Stimulated activated CD8-positive, alpha-beta memory T cell treated with anti-CD3 and anti-CD28 coated beads, Interleukin-15, amount 100 ng/mL, for 4 hours (primary cell): ENCODE results near the gene SLC25A12.
"Not testable (repeated sequence)": the region's sequence is repeated elsewhere in the genome, so short reads cannot be mapped to it uniquely, and the experiment has no call there.

Experiments used
- DNase-seq, 2 donors: peaks; one replicate each; pipeline ENCODE4 v3.0.0-alpha.2; 2020; ENCODE audit warnings: low read depth in 2 of 2

Gene SLC25A12

GRCh38 chr2:171830039-171830438, 64.0 kb downstream of the SLC25A12 start:
- no peak for DNase-seq

GRCh38 chr2:171824086-171824485, 70.0 kb downstream of the SLC25A12 start:
- no peak for DNase-seq

GRCh38 chr2:171822525-171823322, 71.3 kb downstream of the SLC25A12 start:
- no peak for DNase-seq

GRCh38 chr2:171819453-171819852, 74.6 kb downstream of the SLC25A12 start:
- no peak for DNase-seq

GRCh38 chr2:171814883-171815282, 79.2 kb downstream of the SLC25A12 start:
- no peak for DNase-seq

- DNase-seq = no peak
Measured at GRCh38 chr2:171814174-171814573, 79.9 kb downstream of the SLC25A12 start.

- no peak for DNase-seq
Measured at GRCh38 chr2:171813729-171814128, 80.3 kb downstream of the SLC25A12 start.

- DNase-seq = no peak
Measured at GRCh38 chr2:171813126-171813525, 80.9 kb downstream of the SLC25A12 start.

GRCh38 chr2:171811245-171811628, 82.8 kb downstream of the SLC25A12 start:
- DNase-seq = no peak

- no peak for DNase-seq
Measured at GRCh38 chr2:171810422-171811244, 83.4 kb downstream of the SLC25A12 start.

- DNase-seq = not testable (repeated sequence)
Measured at GRCh38 chr2:171808885-171809284, 85.2 kb downstream of the SLC25A12 start.

GRCh38 chr2:171807831-171808393, 86.1 kb downstream of the SLC25A12 start:
- DNase-seq = no peak

GRCh38 chr2:171807119-171807518, 86.9 kb downstream of the SLC25A12 start:
- no peak for DNase-seq

GRCh38 chr2:171804456-171804855, 89.6 kb downstream of the SLC25A12 start:
- DNase-seq = no peak

GRCh38 chr2:171803757-171804156, 90.3 kb downstream of the SLC25A12 start:
- DNase-seq = no peak

GRCh38 chr2:171800639-171801038, 93.4 kb downstream of the SLC25A12 start:
- DNase-seq = no peak

GRCh38 chr2:171798156-171798820, 95.8 kb downstream of the SLC25A12 start:
- DNase-seq = no peak

GRCh38 chr2:171794918-171795317, 99.1 kb downstream of the SLC25A12 start:
- DNase-seq = no peak

- no peak for DNase-seq
Measured at GRCh38 chr2:171793691-171794678, 100.1 kb downstream of the SLC25A12 start.

GRCh38 chr2:171792886-171793580, 101.0 kb downstream of the SLC25A12 start:
- no peak for DNase-seq
